GM19328 (cell line): ENCODE results near the gene RBL1.
"Not testable (repeated sequence)": the region's sequence is repeated elsewhere in the genome, so short reads cannot be mapped to it uniquely, and the experiment has no call there.

Experiments
- ATAC-seq: cut with Tn5 transposase; IDR thresholded peaks from one replicate; pipeline ENCODE4 v1.9.1; 2021; ENCODE audit warnings: mild to moderate bottlenecking, moderate library complexity; ENCODE audit not compliant: unreplicated experiment

The RBL1 gene, protein sequence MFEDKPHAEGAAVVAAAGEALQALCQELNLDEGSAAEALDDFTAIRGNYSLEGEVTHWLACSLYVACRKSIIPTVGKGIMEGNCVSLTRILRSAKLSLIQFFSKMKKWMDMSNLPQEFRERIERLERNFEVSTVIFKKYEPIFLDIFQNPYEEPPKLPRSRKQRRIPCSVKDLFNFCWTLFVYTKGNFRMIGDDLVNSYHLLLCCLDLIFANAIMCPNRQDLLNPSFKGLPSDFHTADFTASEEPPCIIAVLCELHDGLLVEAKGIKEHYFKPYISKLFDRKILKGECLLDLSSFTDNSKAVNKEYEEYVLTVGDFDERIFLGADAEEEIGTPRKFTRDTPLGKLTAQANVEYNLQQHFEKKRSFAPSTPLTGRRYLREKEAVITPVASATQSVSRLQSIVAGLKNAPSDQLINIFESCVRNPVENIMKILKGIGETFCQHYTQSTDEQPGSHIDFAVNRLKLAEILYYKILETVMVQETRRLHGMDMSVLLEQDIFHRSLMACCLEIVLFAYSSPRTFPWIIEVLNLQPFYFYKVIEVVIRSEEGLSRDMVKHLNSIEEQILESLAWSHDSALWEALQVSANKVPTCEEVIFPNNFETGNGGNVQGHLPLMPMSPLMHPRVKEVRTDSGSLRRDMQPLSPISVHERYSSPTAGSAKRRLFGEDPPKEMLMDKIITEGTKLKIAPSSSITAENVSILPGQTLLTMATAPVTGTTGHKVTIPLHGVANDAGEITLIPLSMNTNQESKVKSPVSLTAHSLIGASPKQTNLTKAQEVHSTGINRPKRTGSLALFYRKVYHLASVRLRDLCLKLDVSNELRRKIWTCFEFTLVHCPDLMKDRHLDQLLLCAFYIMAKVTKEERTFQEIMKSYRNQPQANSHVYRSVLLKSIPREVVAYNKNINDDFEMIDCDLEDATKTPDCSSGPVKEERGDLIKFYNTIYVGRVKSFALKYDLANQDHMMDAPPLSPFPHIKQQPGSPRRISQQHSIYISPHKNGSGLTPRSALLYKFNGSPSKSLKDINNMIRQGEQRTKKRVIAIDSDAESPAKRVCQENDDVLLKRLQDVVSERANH

DNA sequence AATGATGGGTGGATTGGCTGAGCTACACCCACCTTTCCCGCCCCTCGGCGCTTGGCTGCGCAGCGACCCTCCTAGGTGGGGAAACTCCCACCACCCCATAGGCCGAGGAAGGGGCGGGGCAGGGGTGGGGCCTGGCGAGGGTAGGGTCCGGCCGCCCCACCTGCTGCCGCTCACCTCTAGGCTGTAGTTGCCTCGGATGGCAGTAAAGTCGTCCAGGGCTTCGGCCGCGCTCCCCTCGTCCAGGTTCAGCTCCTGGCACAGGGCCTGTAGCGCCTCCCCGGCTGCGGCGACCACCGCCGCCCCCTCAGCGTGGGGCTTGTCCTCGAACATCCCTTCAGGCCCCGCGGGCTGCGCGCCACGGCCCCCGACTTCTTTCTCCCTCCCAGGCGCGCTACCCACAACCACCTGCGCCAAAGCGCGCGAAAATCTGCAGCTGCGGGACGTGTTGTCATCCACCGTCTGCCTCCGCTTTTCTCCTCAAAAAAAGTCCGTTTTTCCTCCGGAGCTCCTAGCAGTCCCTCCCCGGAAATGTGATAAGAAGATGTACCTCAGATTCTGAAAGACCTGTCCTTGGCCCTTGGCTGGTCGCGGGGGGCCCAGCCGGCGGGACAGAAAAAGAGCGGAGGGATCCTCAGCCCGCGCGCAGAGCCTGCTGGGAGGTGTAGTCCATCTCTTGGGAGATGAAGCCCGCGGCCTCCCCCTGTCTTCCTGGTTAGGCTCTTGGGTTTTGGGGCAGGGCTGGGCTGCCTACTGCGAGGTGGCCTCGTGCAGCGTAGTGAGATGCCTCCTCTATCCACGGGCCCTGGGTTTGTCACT lies at the start of gene RBL1:
Gene RBL1, minus strand, starts transcription at position 399 of the 816 bp plus-strand sequence. Its CDS starts 69 bp downstream, at position 330.
- peak; percentile 74 for ATAC-seq

- ATAC-seq = no peak
Observed at GRCh38 chr20:37144856-37145404, 49.1 kb upstream of the RBL1 start.

- no peak for ATAC-seq
Observed at GRCh38 chr20:37142708-37143107, 46.9 kb upstream of the RBL1 start.

DNA sequence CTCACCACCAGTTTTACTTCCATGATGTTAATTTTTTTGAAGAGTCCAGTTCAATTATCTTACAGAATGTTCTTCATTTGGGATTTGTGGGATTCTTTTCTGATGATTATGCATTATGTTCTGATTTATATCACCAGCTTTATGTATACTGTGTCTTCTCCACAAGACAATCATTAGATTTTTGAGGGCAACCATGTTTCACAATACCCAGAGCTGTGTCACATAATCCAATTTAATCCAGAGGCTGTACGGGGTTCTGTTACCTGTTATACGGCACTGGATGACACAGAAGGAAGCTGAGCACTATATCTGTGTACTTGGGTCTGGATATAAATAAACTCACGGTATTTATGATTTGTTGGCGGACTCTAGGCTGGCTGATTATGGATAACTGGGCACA lies 41.8 kb upstream of the RBL1 start:
- ATAC-seq = no peak

DNA sequence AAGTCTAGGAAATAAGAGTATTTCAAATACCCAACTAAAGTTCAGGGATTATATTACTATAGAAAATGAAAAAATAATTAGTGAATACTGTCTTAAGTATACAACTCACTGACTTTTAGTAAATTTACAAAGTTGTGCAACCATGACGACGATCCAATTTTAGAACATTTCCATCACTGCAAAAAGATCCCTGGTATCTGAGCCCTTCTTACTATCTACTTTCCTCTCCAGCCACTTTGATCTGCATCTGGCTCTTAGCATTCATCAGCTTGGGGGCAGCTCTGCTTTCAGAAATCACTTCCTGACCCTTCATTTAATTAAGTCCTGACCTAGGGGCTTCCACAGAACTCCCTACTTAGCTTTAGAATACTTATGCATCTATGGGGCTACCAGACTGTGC lies 38.2 kb upstream of the RBL1 start:
- no peak for ATAC-seq

DNA sequence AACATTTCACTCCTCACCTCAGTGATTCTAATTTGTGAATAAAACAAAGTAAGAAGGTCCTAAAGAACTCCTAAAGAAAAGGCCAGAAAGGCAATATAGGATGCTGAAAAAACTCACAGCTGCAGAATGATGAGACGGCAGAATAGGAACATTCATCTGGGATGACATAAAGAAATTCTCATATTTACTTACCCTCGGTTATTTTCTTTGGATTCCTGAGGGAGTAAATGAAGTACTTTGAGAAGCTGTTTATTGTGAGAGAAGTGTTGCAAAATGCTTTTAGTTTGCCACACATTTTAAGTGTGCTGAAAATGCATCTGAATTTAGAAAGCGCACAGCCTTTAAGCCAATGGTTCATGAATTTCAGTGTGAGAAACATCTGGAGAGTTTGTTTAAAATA lies 35.7 kb upstream of the RBL1 start:
- ATAC-seq = no peak

DNA sequence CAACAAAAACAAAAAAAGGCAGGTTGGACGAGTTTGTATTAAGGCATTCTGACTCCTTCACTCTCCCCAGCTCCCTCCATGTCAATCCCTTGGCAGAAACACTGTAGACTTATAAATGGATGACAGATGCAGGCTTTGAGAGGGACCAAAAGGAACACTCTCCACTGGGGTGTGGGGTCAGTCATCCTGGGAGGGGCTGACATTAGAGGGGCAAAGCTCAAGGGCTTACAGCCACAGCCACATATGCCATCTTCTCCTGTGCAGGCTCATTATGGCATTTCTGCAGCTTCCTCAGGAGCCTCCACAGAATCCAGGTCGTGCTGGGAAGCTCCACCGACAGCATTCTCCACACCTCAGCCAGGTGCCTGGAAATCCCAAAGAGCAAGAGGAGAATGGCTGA lies 33.0 kb upstream of the RBL1 start:
- ATAC-seq = no peak

DNA sequence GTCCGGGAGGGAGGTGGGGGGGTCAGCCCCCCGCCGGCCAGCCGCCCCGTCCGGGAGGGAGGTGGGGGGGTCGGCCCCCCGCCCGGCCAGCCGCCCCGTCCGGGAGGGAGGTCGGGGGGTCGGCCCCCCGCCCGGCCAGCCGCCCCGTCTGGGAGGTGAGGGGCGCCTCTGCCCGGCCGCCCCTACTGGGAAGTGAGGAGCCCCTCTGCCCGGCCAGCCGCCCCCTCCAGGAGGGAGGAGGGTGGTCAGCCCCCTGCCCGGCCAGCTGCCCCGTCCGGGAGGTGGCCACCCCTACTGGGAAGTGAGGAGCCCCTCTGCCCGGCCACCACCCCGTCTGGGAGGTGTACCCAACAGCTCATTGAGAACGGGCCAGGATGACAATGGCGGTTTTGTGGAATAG lies 30.5 kb upstream of the RBL1 start:
- not testable (repeated sequence) for ATAC-seq

DNA sequence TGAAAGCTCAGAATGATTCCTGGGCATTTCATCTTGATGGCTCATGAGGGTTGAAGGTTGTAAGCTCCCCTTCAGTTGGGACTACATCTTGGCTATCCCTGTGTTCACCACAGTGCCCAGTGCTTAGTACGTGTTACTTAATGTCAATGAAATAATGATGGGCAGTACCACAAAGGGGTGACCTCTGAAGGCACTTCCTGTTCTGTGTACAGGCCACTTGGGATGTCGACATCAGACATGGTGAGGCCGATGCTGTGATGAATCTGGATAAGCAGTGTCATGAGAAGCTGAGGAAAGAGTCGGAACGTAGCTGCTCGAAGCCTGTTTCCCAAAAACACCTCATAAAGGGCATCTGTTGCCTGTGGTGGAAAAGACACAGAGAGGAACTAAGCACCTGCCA lies 27.6 kb upstream of the RBL1 start:
- ATAC-seq = no peak

DNA sequence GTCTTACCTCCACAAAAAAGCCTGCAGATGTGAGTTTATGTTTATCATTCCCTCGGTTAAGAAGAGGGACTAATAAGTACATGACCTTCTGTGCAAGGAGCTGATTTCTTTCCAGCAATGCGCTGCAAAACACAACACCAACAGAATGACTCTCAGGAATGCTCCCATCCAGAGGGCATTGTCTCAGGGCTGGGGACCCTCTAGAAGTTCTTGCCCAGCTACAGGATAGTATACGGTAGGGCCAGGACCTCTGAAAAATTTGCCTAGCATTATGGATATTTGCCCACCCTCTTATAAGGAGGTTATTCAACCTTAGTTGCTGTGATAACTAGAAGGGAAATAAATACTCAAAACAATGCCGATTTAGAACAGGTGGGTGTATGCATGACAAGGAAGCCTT lies 24.7 kb upstream of the RBL1 start:
- ATAC-seq = no peak

GRCh38 chr20:37119356-37120036 lies 23.7 kb upstream of the RBL1 start:
- no peak for ATAC-seq

DNA sequence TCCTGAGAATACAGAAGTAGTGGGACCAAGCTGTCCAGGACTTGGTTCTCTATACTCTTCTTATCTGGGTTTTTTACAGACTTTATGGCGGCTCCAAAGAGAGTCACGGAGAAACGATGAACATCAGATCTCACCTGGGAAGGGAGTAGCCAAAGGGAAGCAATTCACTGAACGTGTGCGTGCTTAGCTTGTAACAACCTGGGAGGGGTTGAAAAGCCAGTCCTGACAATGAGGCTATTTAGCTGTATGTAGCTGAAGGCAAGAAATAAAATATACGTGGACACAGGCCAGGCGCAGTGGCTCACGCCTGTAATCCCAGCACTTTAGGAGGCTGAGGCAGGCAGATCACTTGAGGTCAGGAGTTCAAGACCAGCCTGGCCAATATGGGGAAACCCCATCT lies 18.2 kb upstream of the RBL1 start:
- ATAC-seq = no peak

DNA sequence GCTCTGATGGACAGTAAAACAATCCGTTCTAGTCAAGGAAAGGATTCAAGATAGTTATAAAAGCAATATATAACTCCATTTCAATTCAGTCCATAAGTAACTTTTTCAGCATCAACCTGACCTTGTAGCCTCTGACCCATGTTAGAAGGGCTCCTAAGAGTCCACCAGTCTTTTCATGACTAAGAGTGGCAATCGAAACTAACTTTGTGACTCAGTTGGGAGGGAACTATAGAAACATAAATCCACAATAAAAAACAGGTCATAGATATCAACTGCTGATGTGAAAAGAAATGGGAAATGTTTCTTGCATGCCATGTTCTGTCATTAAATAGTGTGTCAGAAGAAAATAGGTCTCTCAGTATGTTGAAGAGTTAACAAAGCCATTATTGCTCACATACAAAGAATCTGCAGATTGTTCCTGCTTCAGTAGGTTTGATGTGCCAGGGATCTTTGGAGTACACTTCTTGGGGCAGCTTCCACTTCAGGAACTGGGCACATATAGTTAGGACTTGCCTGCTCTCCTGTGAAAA lies 16.2 kb upstream of the RBL1 start:
- no peak for ATAC-seq

- no peak for ATAC-seq
Observed at GRCh38 chr20:37108676-37109075, 12.9 kb upstream of the RBL1 start.

DNA sequence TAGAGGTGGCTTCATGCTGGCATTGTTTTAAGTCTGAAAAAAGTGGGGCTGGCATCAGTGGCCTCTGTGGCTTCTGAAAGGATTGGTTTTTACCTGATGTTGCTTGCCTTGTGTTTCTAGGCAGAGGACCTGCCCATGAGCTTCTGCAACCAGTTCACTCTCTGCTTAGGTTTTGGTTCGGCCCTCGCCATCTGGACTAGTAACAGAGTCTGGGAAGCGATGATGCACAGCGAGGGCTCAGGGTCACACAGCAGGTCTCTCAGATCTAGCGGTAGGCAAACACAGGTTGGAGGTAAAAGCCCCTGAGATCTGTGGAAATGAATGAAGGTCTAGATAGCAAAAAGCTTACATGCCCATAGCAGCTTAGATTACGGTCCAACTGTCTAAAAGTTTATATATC lies 6.8 kb upstream of the RBL1 start:
- ATAC-seq = no peak

DNA sequence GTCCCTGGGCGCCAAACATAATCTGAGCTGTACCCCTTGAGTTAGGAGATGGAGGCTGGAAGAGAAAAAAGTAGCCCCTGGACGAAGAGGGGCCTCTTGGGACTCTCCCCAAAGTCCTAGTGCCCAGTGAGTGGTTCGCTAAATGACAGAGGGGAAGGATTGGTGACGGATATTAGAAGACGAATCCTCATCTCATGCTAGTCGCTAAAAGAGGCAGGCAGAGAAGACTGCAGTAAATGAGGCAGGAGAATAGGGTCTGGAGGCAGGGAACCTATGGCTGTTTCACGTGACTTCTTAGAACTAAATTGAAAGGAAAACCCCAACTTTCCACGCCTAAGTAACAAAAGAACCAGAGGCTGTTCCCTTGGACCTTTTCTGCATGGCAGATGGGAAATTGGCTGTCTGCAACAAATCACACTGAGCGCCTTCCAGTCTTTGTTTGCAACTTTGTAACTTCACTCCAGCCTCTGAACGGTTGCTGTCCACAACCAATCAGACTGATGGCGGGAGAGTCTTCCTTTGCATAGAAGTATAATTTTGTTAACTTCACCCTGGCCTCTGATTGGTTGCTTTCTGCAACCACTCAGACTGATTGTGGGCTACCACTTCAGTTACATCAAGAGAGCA lies 731 bp upstream of the RBL1 start:
- ATAC-seq = no peak

DNA sequence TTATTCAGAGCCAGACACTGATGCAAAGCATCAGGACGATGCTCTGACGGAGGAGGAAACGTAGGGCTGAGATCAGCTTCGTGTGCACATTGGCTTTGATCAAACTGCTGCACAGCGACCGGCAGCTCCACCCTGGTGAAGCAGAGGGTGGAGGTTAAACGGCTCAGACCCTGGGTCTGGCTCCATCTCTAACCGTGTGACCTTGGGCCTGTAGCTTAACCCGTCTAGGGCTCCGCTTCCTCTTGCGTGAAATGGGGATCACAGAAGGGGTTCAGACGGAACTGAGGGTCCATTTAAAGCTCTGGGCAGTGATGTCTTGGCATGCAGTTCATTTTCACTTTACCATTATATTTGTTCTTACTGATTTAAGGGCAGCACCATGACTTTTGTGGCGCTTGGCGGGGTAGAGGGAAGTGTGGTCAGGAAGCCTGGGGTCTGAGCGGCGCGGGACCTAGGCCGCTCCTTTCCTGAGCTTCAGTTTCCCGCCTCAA lies 644 bp downstream of the RBL1 start:
- ATAC-seq = peak; percentile 7

- ATAC-seq = no peak
Observed at GRCh38 chr20:37090407-37090806, 5.4 kb downstream of the RBL1 start.

DNA sequence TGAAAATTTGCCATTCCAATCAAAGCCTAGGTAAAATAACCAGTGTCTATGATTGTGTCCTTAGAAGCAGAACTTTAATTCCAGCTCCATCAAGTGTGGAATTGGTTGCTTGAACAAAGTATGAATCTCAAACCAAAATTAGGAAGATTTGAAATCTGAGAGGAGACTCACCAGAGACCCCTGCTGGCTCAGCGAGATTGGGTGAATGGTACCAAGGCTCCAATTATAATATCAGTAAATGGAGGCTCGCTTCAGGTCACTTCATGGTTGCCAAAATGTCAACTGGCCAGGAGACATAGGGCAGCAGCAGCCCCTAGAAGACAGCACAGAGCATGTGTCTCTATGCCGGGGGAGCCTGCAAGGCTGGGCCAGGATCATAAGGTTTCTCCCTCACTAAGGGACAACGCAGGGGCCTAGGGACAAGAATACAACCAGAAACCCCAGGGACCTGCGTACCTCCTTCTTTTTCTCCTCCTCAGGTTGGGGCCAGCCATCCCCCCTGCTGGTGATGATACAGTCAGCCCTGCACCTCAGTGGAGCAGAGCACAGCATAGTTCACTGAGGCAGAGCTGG lies 14.0 kb downstream of the RBL1 start:
- ATAC-seq = no peak
